K562 (cell line): Measurements from ENCODE around the gene ZNF23. TPM values are rescaled to one million over a fixed set of nuclear protein-coding genes. Genes with fewer than 3 reads are reported as not detected.

ENCODE experiments used
- ATAC-seq: fragments of 200-7000 bp; cut with Tn5 transposase; 3 replicates; pipeline ENCODE4 v1.9.1; 2020; ENCODE audit warnings: moderate library complexity
- BruUV-seq: library from RNA; stranded (reverse); fragments of 400-500 nt; replicated peaks from 2 replicates; lab custom pipeline; 2021; lab: Mats Ljungman, UMichigan
- CTCF ChIA-PET: fragments of 300-600 bp; formaldehyde crosslinking; extraction: SDS; loops from one replicate; lab custom pipeline; 2021; ENCODE audit warnings: low intra/inter-chr PET ratio; lab: Yijun Ruan, JAX
- POLR2A ChIA-PET: fragments of 300-600, 350-650 bp; sonication (Branson Sonifier 250); formaldehyde crosslinking; extraction: SDS; loops from one replicate; lab custom pipeline; 2021; ENCODE audit warnings: antibody characterized with exemption, inconsistent platforms; lab: Yijun Ruan, JAX
- DNase-seq, 4 experiments: peaks; one replicate each; pipeline versions ENCODE4 v3.0.0 to v3.0.0-alpha.2; 2011 to 2018; ENCODE audit warnings: low spot score in 3 of 4, mixed read lengths in 3 of 4; ENCODE audit errors: extremely low read depth in 1 of 4
- FAIRE-seq: peaks from 2 replicates; lab custom pipeline; 2011; peaks lifted over from hg19 to GRCh38; lab: Jason Lieb, UNC
- H2AFZ ChIP-seq: 2 replicates; pipeline ENCODE4 v1.6.0; 2011; ENCODE audit warnings: low read depth, low read length, control low read depth, inconsistent platforms
- H3K27ac ChIP-seq: fragments of 200-600 bp; 3 replicates; pipeline ENCODE4 v1.8.0; 2011; ENCODE audit warnings: low read depth, mild to moderate bottlenecking, control low read depth, inconsistent platforms, low read length, moderate library complexity, mixed read lengths; ENCODE audit errors: extremely low read depth
- H3K27me3 ChIP-seq, 2 experiments: fragments of 300-600 bp in 1 of 2; 2 replicates in 1 of 2; 3 replicates in 1 of 2; pipeline versions ENCODE4 v1.6.0 to v1.8.0; 2011; ENCODE audit warnings: inconsistent platforms in 2 of 2, low read length in 2 of 2, mild to moderate bottlenecking in 1 of 2, mixed read lengths in 1 of 2, moderate library complexity in 1 of 2; ENCODE audit not compliant: control insufficient read depth in 2 of 2, insufficient read depth in 2 of 2
- H3K36me3 ChIP-seq: fragments of 300-600 bp; 3 replicates; pipeline ENCODE4 v1.8.0; 2011; ENCODE audit warnings: mild to moderate bottlenecking, low read length, inconsistent platforms; ENCODE audit not compliant: control insufficient read depth, insufficient read depth
- H3K4me1 ChIP-seq, 2 experiments: fragments of 200-600 bp in 1 of 2; replicated peaks in 1 of 2; 2 replicates in 1 of 2; 3 replicates in 1 of 2; pipeline versions ENCODE4 v1.5.1 to v1.8.0; 2011; ENCODE audit warnings: inconsistent platforms in 2 of 2, low read length in 2 of 2, mild to moderate bottlenecking in 1 of 2, mixed read lengths in 1 of 2, moderate library complexity in 1 of 2; ENCODE audit not compliant: control insufficient read depth in 2 of 2, insufficient read depth in 2 of 2
- H3K4me2 ChIP-seq: 2 replicates; pipeline ENCODE4 v1.6.1; 2011; ENCODE audit warnings: low read length, control low read depth, inconsistent platforms, mixed read lengths; ENCODE audit not compliant: insufficient read depth
- H3K4me3 ChIP-seq: fragments of 200-600 bp; sonication (generic), shearing (Covaris generic); 2 replicates; pipeline ENCODE4 v1.5.1; 2016; ENCODE audit warnings: control low read depth, inconsistent platforms
- H3K79me2 ChIP-seq: fragments of 200-600 bp; 3 replicates; pipeline ENCODE4 v1.8.0; 2011; ENCODE audit warnings: low read length, inconsistent platforms; ENCODE audit not compliant: control insufficient read depth, insufficient read depth
- H3K9ac ChIP-seq, 2 experiments: 2 replicates each; pipeline versions ENCODE4 v1.6.0 to v1.6.1; 2011; ENCODE audit warnings: low read depth in 2 of 2, low read length in 2 of 2, control low read depth in 1 of 2, inconsistent platforms in 1 of 2, mild to moderate bottlenecking in 1 of 2, mixed read lengths in 1 of 2; ENCODE audit not compliant: insufficient read depth in 1 of 2
- H3K9me1 ChIP-seq: one replicate; pipeline ENCODE4 v1.6.0; 2011; ENCODE audit warnings: inconsistent platforms, mild to moderate bottlenecking, low read length, moderate library complexity; ENCODE audit not compliant: control insufficient read depth, insufficient read depth
- H3K9me3 ChIP-seq: replicated peaks from 2 replicates; pipeline ENCODE4 v1.5.1; 2011; ENCODE audit warnings: low read depth, low read length, inconsistent platforms; ENCODE audit not compliant: control insufficient read depth, insufficient read depth
- H4K20me1 ChIP-seq: replicated peaks from 2 replicates; pipeline ENCODE4 v1.6.1; 2011; ENCODE audit warnings: low read length, inconsistent platforms, mixed read lengths; ENCODE audit not compliant: control insufficient read depth, insufficient read depth
- CGGBP1 ChIP-seq: fragments of 250-450 bp; sonication (Bioruptor Pico); IDR thresholded peaks from 2 replicates; pipeline ENCODE4 v1.9.0; 2021; ENCODE audit warnings: mild to moderate bottlenecking
- GATAD2A ChIP-seq: fragments of 450-650 bp; IDR thresholded peaks from 2 replicates; pipeline ENCODE4 v1.6.1; 2017
- GMEB1 ChIP-seq: fragments of 250-450 bp; sonication (Bioruptor Pico); IDR thresholded peaks from 2 replicates; pipeline ENCODE4 v1.4.0; 2020; ENCODE audit warnings: mild to moderate bottlenecking
- NR2C2 ChIP-seq, 2 experiments: fragments of 200-800 bp in 1 of 2; sonication (Bioruptor generic) in 1 of 2; sonication (generic) in 1 of 2; formaldehyde crosslinking in 1 of 2; IDR thresholded peaks; 2 replicates each; pipeline versions ENCODE4 v1.6.1 to v1.8.0; 2016 to 2022; ENCODE audit warnings: mild to moderate bottlenecking in 1 of 2, missing compliant biosample characterization in 1 of 2, missing genetic modification characterization in 1 of 2, missing genetic modification reagents in 1 of 2
- USF2 ChIP-seq: sonication (generic); formaldehyde crosslinking; IDR thresholded peaks from 2 replicates; pipeline ENCODE4 v1.5.0; 2020; ENCODE audit warnings: missing genetic modification reagents
- ZNF347 ChIP-seq: fragments of 450-650 bp; formaldehyde crosslinking; IDR thresholded peaks from 2 replicates; pipeline ENCODE4 v1.4.0; 2020; ENCODE audit warnings: low read depth, mild to moderate bottlenecking, moderate library complexity
- WGBS: fragments of 100-300 bp; shearing (Covaris generic); methylation state at CpG from one replicate; pipeline ENCODE4 v1.1.6; 2016; ENCODE audit warnings: low coverage, mixed read lengths; ENCODE audit not compliant: insufficient coverage; ENCODE audit errors: missing lambda C conversion rate; 5-methylcytosine and 5-hydroxymethylcytosine counted together
- in situ Hi-C: fragments of 300-500 bp; cut with MboI; formaldehyde crosslinking; loops from 4 replicates; pipeline ENCODE4 v1.15.0; 2018; ENCODE audit warnings: inconsistent platforms, mixed read lengths
- intact Hi-C: fragments of 100-400 bp; cut with micrococcal nuclease; formaldehyde crosslinking; loops from 2 replicates; pipeline ENCODE4 v1.14.2; 2022
- polyA plus RNA-seq, 8 experiments: library from polyadenylated mRNA; depleted of rRNA in 4 of 8; stranded (reverse) in 5 of 8; unstranded in 3 of 8; fragments of >200 nt; fragmentation: Nextera tagmentation in 2 of 8; fragmentation: Illumina TruSeq in 1 of 8; extraction: Ambion mirVana in 2 of 8; extraction: Trizol in 1 of 8; gene quantifications; 2 replicates each; pipeline versions ENCODE4 v1.2.1 to v1.2.3, GENCODE V29; 2011 to 2014; ENCODE audit warnings: inconsistent platforms in 1 of 8, missing spikeins in 1 of 8
- total RNA-seq, 7 experiments: library from RNA; depleted of rRNA in 6 of 7; stranded (reverse); fragments of >200 nt in 6 of 7; fragmentation: Illumina TruSeq in 2 of 7; extraction: Trizol in 2 of 7; gene quantifications; 2 replicates each; pipeline versions ENCODE4 v1.2.1 to v1.2.3, GENCODE V29; 2011 to 2021; ENCODE audit warnings: low replicate concordance in 1 of 7

The ZNF23 gene
- total and polyA plus RNA-seq, 9 of the 15 experiments (the other 6 are each of a cell fraction or from before 2014, with no cell fraction given) = 4.7 to 13.4 (median 11.2) TPM

GRCh38 chr16:71467810-71468209, 5.8 kb upstream of the ZNF23 start (continued):
- TF ChIP-seq GMEB1 (CRISPR knock-in tag) (no peak), ZNF347 (CRISPR knock-in tag) (no peak), NR2C2 (CRISPR knock-in tag; IDR thresholded peaks at IDR 0.05) (peak; percentile 59; the same call in 1 of the 2 replicates), NR2C2 (tag; IDR thresholded peaks at IDR 0.05) (no peak)

GRCh38 chr16:71464231-71464630, 2.2 kb upstream of the ZNF23 start:
- Histone ChIP-seq H3K9me1 (no peaks in the 10 kb centered on the region), H3K9ac (no peak overlapping the region), H3K27me3 (no peaks in the 10 kb centered on the region; a peak in 1 of 5 replicates), H3K79me2 (peaks cover 19% of the 10 kb centered on the region), H3K27ac (no peak overlapping the region), H3K4me3 (no peak overlapping the region), H4K20me1 (no peaks in the 10 kb centered on the region), H3K36me3 (no peaks in the 10 kb centered on the region), H3K4me2 (no peak overlapping the region), H3K4me1 (peaks cover 4 to 6% of the 10 kb centered on the region in 2 experiments; a peak in 1 of 5 replicates), H2AFZ (no peak overlapping the region), H3K9me3 (no peaks in the 10 kb centered on the region)
- in situ Hi-C loops = no loop called here
- WGBS = 0% methylated on average over 1 of the region's 1 CpG
- CTCF ChIA-PET = no interaction called here
- POLR2A ChIA-PET = interaction anchor here (0.7 to 1.4 kb wide), 2 partner anchors 11 to 20 kb away, joined by 4 to 5 read pairs; no protein-coding TSS in a partner anchor
- BruUV-seq = no TSS peak
- DNase-seq = peak in 1 of 4 experiments; percentile 19
- no peak for ATAC-seq
- intact Hi-C loops = no loop called here
- TF ChIP-seq USF2 (CRISPR knock-in tag) (no peak), GATAD2A (no peak), CGGBP1 (no peak)
- FAIRE-seq = no peak
